MM.1S (cell line): ENCODE measurements around the gene SLC35D2.

ENCODE experiments used
- EZH2 ChIP-seq: fragments of 300-600 bp; sonication (generic); optimal IDR thresholded peaks from 2 replicates; pipeline ENCODE3; 2017; ENCODE audit warnings: low read depth, mild to moderate bottlenecking, antibody characterized with exemption, low read length, mixed read lengths
- TF ChIP-seq, protein P1 (sequence below): fragments of 300-600 bp; sonication (generic); IDR thresholded peaks from 2 replicates; pipeline ENCODE4 v1.5.1; 2016; ENCODE audit warnings: antibody characterized with exemption, low read length, mixed read lengths

DNA sequence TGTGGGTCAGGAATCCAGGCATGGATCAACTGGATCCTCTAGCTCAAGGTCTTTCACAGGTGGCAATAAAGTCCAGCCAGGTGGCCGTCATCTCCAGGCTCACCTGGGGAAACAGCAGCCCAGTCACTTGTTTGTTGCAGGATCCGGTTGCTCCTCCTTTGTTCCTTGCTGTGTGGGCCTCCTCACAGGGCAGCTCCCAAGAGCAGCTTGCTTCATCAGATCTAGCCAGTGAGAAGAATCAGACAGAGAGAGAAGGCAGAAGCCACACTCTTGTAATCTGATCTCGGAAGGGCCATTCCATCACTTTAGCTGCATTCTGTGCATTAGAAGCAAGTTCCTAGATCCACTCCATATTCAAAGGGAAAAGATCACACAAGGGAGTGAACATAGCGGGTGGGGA lies 78.3 kb downstream of the SLC35D2 start:
- TF ChIP-seq, protein P1, sequence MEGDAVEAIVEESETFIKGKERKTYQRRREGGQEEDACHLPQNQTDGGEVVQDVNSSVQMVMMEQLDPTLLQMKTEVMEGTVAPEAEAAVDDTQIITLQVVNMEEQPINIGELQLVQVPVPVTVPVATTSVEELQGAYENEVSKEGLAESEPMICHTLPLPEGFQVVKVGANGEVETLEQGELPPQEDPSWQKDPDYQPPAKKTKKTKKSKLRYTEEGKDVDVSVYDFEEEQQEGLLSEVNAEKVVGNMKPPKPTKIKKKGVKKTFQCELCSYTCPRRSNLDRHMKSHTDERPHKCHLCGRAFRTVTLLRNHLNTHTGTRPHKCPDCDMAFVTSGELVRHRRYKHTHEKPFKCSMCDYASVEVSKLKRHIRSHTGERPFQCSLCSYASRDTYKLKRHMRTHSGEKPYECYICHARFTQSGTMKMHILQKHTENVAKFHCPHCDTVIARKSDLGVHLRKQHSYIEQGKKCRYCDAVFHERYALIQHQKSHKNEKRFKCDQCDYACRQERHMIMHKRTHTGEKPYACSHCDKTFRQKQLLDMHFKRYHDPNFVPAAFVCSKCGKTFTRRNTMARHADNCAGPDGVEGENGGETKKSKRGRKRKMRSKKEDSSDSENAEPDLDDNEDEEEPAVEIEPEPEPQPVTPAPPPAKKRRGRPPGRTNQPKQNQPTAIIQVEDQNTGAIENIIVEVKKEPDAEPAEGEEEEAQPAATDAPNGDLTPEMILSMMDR = no peak
- TF ChIP-seq EZH2 = no peak
